HepG2 (cell line): ENCODE results near the gene BCCIP. TPM values are rescaled to one million over a fixed set of nuclear protein-coding genes. Genes with fewer than 3 reads are reported as not detected.

Source experiments
- ATAC-seq: fragments of 200-7000 bp; cut with Tn5 transposase; 3 replicates; pipeline ENCODE4 v1.9.1; 2020; ENCODE audit warnings: mild to moderate bottlenecking, moderate library complexity
- BruUV-seq: library from RNA; stranded (reverse); fragments of 400-500 nt; replicated peaks from 2 replicates; lab custom pipeline; 2021; lab: Mats Ljungman, UMichigan
- CTCF ChIA-PET: fragments of 300-600 bp; formaldehyde crosslinking; extraction: SDS; loops from one replicate; lab custom pipeline; 2021; ENCODE audit warnings: low total read pairs, inconsistent platforms, low intra/inter-chr PET ratio; lab: Yijun Ruan, JAX
- POLR2A ChIA-PET: fragments of 350-600 bp; sonication (Branson Sonifier 250); formaldehyde crosslinking; loops from one replicate; lab custom pipeline; 2020; ENCODE audit warnings: antibody characterized with exemption, inconsistent platforms; lab: Yijun Ruan, JAX
- DNase-seq: peaks from one replicate; pipeline ENCODE4 v3.0.0-alpha.2; 2015; ENCODE audit warnings: low spot score
- FAIRE-seq: peaks from 3 replicates; lab custom pipeline; 2011; peaks lifted over from hg19 to GRCh38; lab: Jason Lieb, UNC
- H2AFZ ChIP-seq: one replicate; pipeline ENCODE4 v1.6.1; 2011; ENCODE audit warnings: low read length, inconsistent platforms
- H3K27ac ChIP-seq: fragments of 300-600 bp; 3 replicates; pipeline ENCODE4 v1.8.0; 2011; ENCODE audit warnings: mixed run types, mild to moderate bottlenecking, mixed read lengths, low read length, inconsistent platforms; ENCODE audit not compliant: insufficient read depth; ENCODE audit errors: extremely low read length
- H3K27me3 ChIP-seq, 2 experiments: fragments of 200-600 bp in 1 of 2; 2 replicates in 1 of 2; 3 replicates in 1 of 2; pipeline versions ENCODE4 v1.6.0 to v1.8.0; 2011; ENCODE audit warnings: low read length in 2 of 2, mild to moderate bottlenecking in 2 of 2, moderate library complexity in 2 of 2, inconsistent platforms in 1 of 2; ENCODE audit not compliant: insufficient read depth in 2 of 2, control insufficient read depth in 1 of 2
- H3K36me3 ChIP-seq, 2 experiments: fragments of 200-600 bp in 1 of 2; replicated peaks in 1 of 2; 2 replicates in 1 of 2; 3 replicates in 1 of 2; pipeline versions ENCODE4 v1.5.1 to v1.8.0; 2011; ENCODE audit warnings: low read length in 2 of 2, inconsistent platforms in 1 of 2; ENCODE audit not compliant: insufficient read depth in 2 of 2, control insufficient read depth in 1 of 2
- H3K4me1 ChIP-seq: 2 replicates; pipeline ENCODE4 v1.5.1; 2012; ENCODE audit warnings: low read length, inconsistent platforms; ENCODE audit not compliant: insufficient read depth
- H3K4me2 ChIP-seq: 2 replicates; pipeline ENCODE4 v1.6.0; 2011; ENCODE audit warnings: low read depth, low read length, inconsistent platforms
- H3K4me3 ChIP-seq, 3 experiments: fragments of 200-600 bp in 1 of 3; sonication (generic), shearing (Covaris generic) in 1 of 3; replicated peaks in 1 of 3; 2 replicates each; pipeline ENCODE4 v1.5.1; 2011 to 2016; ENCODE audit warnings: low read length in 3 of 3, inconsistent platforms in 2 of 3, low read depth in 2 of 3, mild to moderate bottlenecking in 2 of 3, control low read depth in 1 of 3, mixed read lengths in 1 of 3; ENCODE audit not compliant: insufficient read depth in 1 of 3
- H3K79me2 ChIP-seq: one replicate; pipeline ENCODE4 v1.6.1; 2011; ENCODE audit warnings: low read length, inconsistent platforms; ENCODE audit not compliant: insufficient read depth
- H3K9ac ChIP-seq: 2 replicates; pipeline ENCODE4 v1.6.0; 2011; ENCODE audit warnings: mild to moderate bottlenecking, low read depth, low read length, inconsistent platforms; ENCODE audit not compliant: insufficient read depth
- H3K9me3 ChIP-seq: 2 replicates; pipeline ENCODE4 v1.5.1; 2012; ENCODE audit warnings: mild to moderate bottlenecking, low read length
- H4K20me1 ChIP-seq: 2 replicates; pipeline ENCODE4 v1.6.0; 2011; ENCODE audit warnings: inconsistent platforms, mild to moderate bottlenecking, low read length, moderate library complexity; ENCODE audit not compliant: insufficient read depth
- ARHGAP35 ChIP-seq: sonication (generic); formaldehyde crosslinking; IDR thresholded peaks from 2 replicates; pipeline ENCODE4 v1.9.0; 2022; ENCODE audit warnings: mild to moderate bottlenecking, inconsistent platforms, moderate library complexity, missing genetic modification reagents, borderline replicate concordance
- ATF7 ChIP-seq, 2 experiments: fragments of 450-650 bp in 1 of 2; sonication (generic) in 1 of 2; formaldehyde crosslinking in 1 of 2; IDR thresholded peaks; 2 replicates each; pipeline versions ENCODE4 v1.4.0 to v1.6.1; 2016 to 2020; ENCODE audit warnings: antibody characterized with exemption in 1 of 2, mild to moderate bottlenecking in 1 of 2, missing genetic modification reagents in 1 of 2
- HHEX ChIP-seq: IDR thresholded peaks from 2 replicates; pipeline ENCODE4 v1.6.1; 2016; ENCODE audit warnings: control low read depth
- HNRNPH1 ChIP-seq: fragments of 200-400 bp; formaldehyde crosslinking; optimal IDR thresholded peaks from 2 replicates; pipeline ENCODE3; 2017; ENCODE audit warnings: mild to moderate bottlenecking, low read depth, low read length
- RAD51 ChIP-seq: fragments of 450-650 bp; IDR thresholded peaks from 2 replicates; pipeline ENCODE4 v1.6.1; 2016; ENCODE audit warnings: borderline replicate concordance
- RARG ChIP-seq: sonication (generic); formaldehyde crosslinking; IDR thresholded peaks from 2 replicates; pipeline ENCODE4 v1.4.0; 2020; ENCODE audit warnings: low read depth, mild to moderate bottlenecking, missing genetic modification reagents
- RBM22 ChIP-seq: fragments of 200-400 bp; formaldehyde crosslinking; optimal IDR thresholded peaks from 2 replicates; pipeline ENCODE3; 2017; ENCODE audit warnings: mild to moderate bottlenecking, low read length, moderate library complexity
- SETDB1 ChIP-seq: sonication (generic); formaldehyde crosslinking; IDR thresholded peaks from 2 replicates; pipeline ENCODE4 v1.5.1; 2020; ENCODE audit warnings: missing genetic modification reagents, mild to moderate bottlenecking, borderline replicate concordance
- SIN3A ChIP-seq: IDR thresholded peaks from 2 replicates; pipeline ENCODE4 v1.6.1; 2011; ENCODE audit warnings: low read depth, mild to moderate bottlenecking, control low read depth, low read length, borderline replicate concordance
- SIN3B ChIP-seq: fragments of 150-350 bp; IDR thresholded peaks from 2 replicates; pipeline ENCODE4 v1.6.1; 2014; ENCODE audit warnings: low read length
- SP5 ChIP-seq: IDR thresholded peaks from 2 replicates; pipeline ENCODE4 v1.6.1; 2016; ENCODE audit warnings: low read depth, borderline replicate concordance
- TBX2 ChIP-seq: sonication (generic); formaldehyde crosslinking; IDR thresholded peaks from 2 replicates; pipeline ENCODE4 v1.5.0; 2020; ENCODE audit warnings: missing genetic modification reagents, mild to moderate bottlenecking, borderline replicate concordance
- ZNF33A ChIP-seq: sonication (generic); formaldehyde crosslinking; IDR thresholded peaks from 2 replicates; pipeline ENCODE4 v1.5.1; 2020; ENCODE audit warnings: missing genetic modification reagents, mild to moderate bottlenecking, moderate library complexity, borderline replicate concordance
- ZNF556 ChIP-seq: sonication (generic); formaldehyde crosslinking; IDR thresholded peaks from 2 replicates; pipeline ENCODE4 v1.4.0; 2020; ENCODE audit warnings: mild to moderate bottlenecking, missing genetic modification reagents, borderline replicate concordance
- ZNF557 ChIP-seq: sonication (generic); formaldehyde crosslinking; IDR thresholded peaks from 2 replicates; pipeline ENCODE4 v1.4.0; 2020; ENCODE audit warnings: missing genetic modification reagents
- ZNF558 ChIP-seq: sonication (generic); formaldehyde crosslinking; IDR thresholded peaks from 2 replicates; pipeline ENCODE4 v1.9.0; 2022; ENCODE audit warnings: mild to moderate bottlenecking, missing genetic modification reagents, borderline replicate concordance
- ZNF564 ChIP-seq: sonication (generic); formaldehyde crosslinking; IDR thresholded peaks from 2 replicates; pipeline ENCODE4 v1.8.1; 2023; ENCODE audit warnings: mild to moderate bottlenecking, missing genetic modification reagents
- ZNF674 ChIP-seq: sonication (generic); formaldehyde crosslinking; IDR thresholded peaks from 2 replicates; pipeline ENCODE4 v1.5.0; 2020; ENCODE audit warnings: low read depth, mild to moderate bottlenecking, missing genetic modification reagents
- WGBS: methylation state at CpG from one replicate; pipeline ENCODE4 v1.1.6; 2017; ENCODE audit warnings: low lambda C conversion rate; 5-methylcytosine and 5-hydroxymethylcytosine counted together
- in situ Hi-C: cut with HindIII; loops from 2 replicates; pipeline ENCODE4 v1.10.0; 2017; ENCODE audit warnings: low pct_unique_long_range_greater_than_20kb; ENCODE audit not compliant: extremely low pct_ligation_motif_present
- intact Hi-C: fragments of 100-400 bp; cut with micrococcal nuclease; formaldehyde crosslinking; loops from one replicate; pipeline ENCODE4 v1.10.0; 2022; ENCODE audit not compliant: unreplicated experiment
- polyA plus RNA-seq, 8 experiments: library from polyadenylated mRNA; depleted of rRNA in 3 of 8; stranded (reverse) in 7 of 8; unstranded in 1 of 8; fragments of >200 nt; fragmentation: Illumina TruSeq in 4 of 8; extraction: Trizol in 4 of 8; gene quantifications; 2 replicates each; pipeline versions ENCODE4 v1.2.1 to v1.2.3, GENCODE V29; 2011 to 2016; ENCODE audit warnings: low read depth in 4 of 8, missing spikeins in 1 of 8, mixed read lengths in 1 of 8; ENCODE audit not compliant: insufficient read depth in 1 of 8
- total RNA-seq, 5 experiments: library from RNA; depleted of rRNA; stranded (reverse); fragments of >200 nt; fragmentation: Illumina TruSeq; extraction: Trizol; gene quantifications; 2 replicates each; pipeline ENCODE4 v1.2.3, GENCODE V29; 2016; ENCODE audit warnings: low read depth in 1 of 5
- TF ChIP-seq, protein P1 (sequence below): sonication (generic); formaldehyde crosslinking; IDR thresholded peaks from 2 replicates; pipeline ENCODE4 v1.4.0; 2020; ENCODE audit warnings: missing genetic modification reagents, borderline replicate concordance

The BCCIP gene
- total and polyA plus RNA-seq, 2 of the 13 experiments (the other 11 are each of a cell fraction or from before 2014, with no cell fraction given): 37.0 to 132 TPM

GRCh38 chr10:125848857-125849256, 25.5 kb downstream of the BCCIP start:
- H3K27ac ChIP-seq: no peak overlapping the region
- no peak overlapping the region for H3K4me3 ChIP-seq
- DNase-seq: no peak
- H3K4me2 ChIP-seq: no peak overlapping the region; the same call in 1 of the 2 replicates
- BruUV-seq: no TSS peak
- TF ChIP-seq SIN3B: no peak
- TF ChIP-seq ZNF674 (CRISPR knock-in tag): no peak
- no peak for TF ChIP-seq HHEX (CRISPR knock-in tag)
- no peak for TF ChIP-seq ZNF558 (CRISPR knock-in tag)
- no peak for TF ChIP-seq SP5 (CRISPR knock-in tag)
- TF ChIP-seq RARG (CRISPR knock-in tag): no peak
- TF ChIP-seq ZNF564 (CRISPR knock-in tag): no peak
- TF ChIP-seq ARHGAP35 (CRISPR knock-in tag): no peak
- no peak for TF ChIP-seq SIN3A
- TF ChIP-seq ZNF33A (CRISPR knock-in tag): no peak
- TF ChIP-seq ZNF556 (CRISPR knock-in tag): no peak
- TF ChIP-seq RAD51: no peak
- TF ChIP-seq RBM22: no peak
- no peak for TF ChIP-seq ZNF557 (CRISPR knock-in tag)
- TF ChIP-seq, protein P1, sequence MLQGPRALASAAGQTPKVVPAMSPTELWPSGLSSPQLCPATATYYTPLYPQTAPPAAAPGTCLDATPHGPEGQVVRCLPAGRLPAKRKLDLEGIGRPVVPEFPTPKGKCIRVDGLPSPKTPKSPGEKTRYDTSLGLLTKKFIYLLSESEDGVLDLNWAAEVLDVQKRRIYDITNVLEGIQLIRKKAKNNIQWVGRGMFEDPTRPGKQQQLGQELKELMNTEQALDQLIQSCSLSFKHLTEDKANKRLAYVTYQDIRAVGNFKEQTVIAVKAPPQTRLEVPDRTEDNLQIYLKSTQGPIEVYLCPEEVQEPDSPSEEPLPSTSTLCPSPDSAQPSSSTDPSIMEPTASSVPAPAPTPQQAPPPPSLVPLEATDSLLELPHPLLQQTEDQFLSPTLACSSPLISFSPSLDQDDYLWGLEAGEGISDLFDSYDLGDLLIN (CRISPR knock-in tag): no peak
- TF ChIP-seq HNRNPH1: no peak
- TF ChIP-seq TBX2: no peak
- TF ChIP-seq ATF7 (IDR thresholded peaks at IDR 0.05): no peak
- TF ChIP-seq ATF7 (CRISPR knock-in tag; IDR thresholded peaks at IDR 0.05): no peak
- TF ChIP-seq SETDB1 (CRISPR knock-in tag): no peak
- TF ChIP-seq, all 625 proteins: peak for 0
- peaks cover 9 to 11% of the 10 kb centered on the region in 2 experiments for H3K36me3 ChIP-seq
- H3K27me3 ChIP-seq: no peaks in the 10 kb centered on the region
- in situ Hi-C loops (no loop called here), intact Hi-C loops (no loop called here)
- FAIRE-seq: no peak
- no peaks in the 10 kb centered on the region for H4K20me1 ChIP-seq
- no peak overlapping the region for H3K9ac ChIP-seq
- no peaks in the 10 kb centered on the region for H3K79me2 ChIP-seq
- no peak overlapping the region for H2AFZ ChIP-seq
- ATAC-seq: 0 out of 3 replicates have a peak, but pooled peaks have one; percentile 21
- CTCF ChIA-PET: no interaction called here
- WGBS: 95% methylated on average over 2 of the region's 2 CpGs
- peaks cover 30% of the 10 kb centered on the region for H3K4me1 ChIP-seq
- no peaks in the 10 kb centered on the region for H3K9me3 ChIP-seq
- POLR2A ChIA-PET: no interaction called here
